GM15510 (cell line): ENCODE results near the gene KIRREL3.

Experiments used
- POLR2A ChIP-seq: IDR thresholded peaks from 3 replicates; pipeline ENCODE4 v1.6.1; 2011; ENCODE audit warnings: borderline replicate concordance; ENCODE audit not compliant: insufficient read length; ENCODE audit errors: extremely low read depth

Gene KIRREL3

GRCh38 chr11:126450806-126451205 lies 549.8 kb downstream of the KIRREL3 start:
- TF ChIP-seq POLR2A = no peak

GRCh38 chr11:126450198-126450597 lies 550.4 kb downstream of the KIRREL3 start:
- no peak for TF ChIP-seq POLR2A

GRCh38 chr11:126446581-126446980 lies 554.0 kb downstream of the KIRREL3 start:
- TF ChIP-seq POLR2A = no peak

- TF ChIP-seq POLR2A = no peak
These were observed 556.5 kb downstream of the KIRREL3 start for GRCh38 chr11:126444072-126444471.

- no peak for TF ChIP-seq POLR2A
These were observed 557.5 kb downstream of the KIRREL3 start for GRCh38 chr11:126443120-126443519.

- TF ChIP-seq POLR2A = no peak
These were observed 559.6 kb downstream of the KIRREL3 start for GRCh38 chr11:126440792-126441514.

- TF ChIP-seq POLR2A = no peak
These were observed 560.3 kb downstream of the KIRREL3 start for GRCh38 chr11:126440276-126440675.

- no peak for TF ChIP-seq POLR2A
These were observed 561.9 kb downstream of the KIRREL3 start for GRCh38 chr11:126438691-126439090.

GRCh38 chr11:126438272-126438671 lies 562.3 kb downstream of the KIRREL3 start:
- TF ChIP-seq POLR2A = no peak

GRCh38 chr11:126437731-126438130 lies 562.8 kb downstream of the KIRREL3 start:
- no peak for TF ChIP-seq POLR2A

- no peak for TF ChIP-seq POLR2A
These were observed 564.3 kb downstream of the KIRREL3 start for GRCh38 chr11:126436209-126436755.

GRCh38 chr11:126434950-126435335 lies 565.6 kb downstream of the KIRREL3 start:
- TF ChIP-seq POLR2A = no peak

GRCh38 chr11:126433989-126434949 lies 566.3 kb downstream of the KIRREL3 start:
- no peak for TF ChIP-seq POLR2A

GRCh38 chr11:126433244-126433846 lies 567.2 kb downstream of the KIRREL3 start:
- no peak for TF ChIP-seq POLR2A

GRCh38 chr11:126432525-126432924 lies 568.0 kb downstream of the KIRREL3 start:
- TF ChIP-seq POLR2A = no peak

GRCh38 chr11:126432065-126432461 lies 568.5 kb downstream of the KIRREL3 start:
- no peak for TF ChIP-seq POLR2A
